ENCODE measurements around the gene CCDC28B. TPM values are rescaled to one million over a fixed set of nuclear protein-coding genes. Genes with fewer than 3 reads are reported as not detected.
"Not testable (repeated sequence)": the region's sequence is repeated elsewhere in the genome, so short reads cannot be mapped to it uniquely, and the experiment has no call there.

The CCDC28B gene
- 44.2 TPM for polyA plus RNA-seq (ENCODE audit: insufficient read length)

DNA sequence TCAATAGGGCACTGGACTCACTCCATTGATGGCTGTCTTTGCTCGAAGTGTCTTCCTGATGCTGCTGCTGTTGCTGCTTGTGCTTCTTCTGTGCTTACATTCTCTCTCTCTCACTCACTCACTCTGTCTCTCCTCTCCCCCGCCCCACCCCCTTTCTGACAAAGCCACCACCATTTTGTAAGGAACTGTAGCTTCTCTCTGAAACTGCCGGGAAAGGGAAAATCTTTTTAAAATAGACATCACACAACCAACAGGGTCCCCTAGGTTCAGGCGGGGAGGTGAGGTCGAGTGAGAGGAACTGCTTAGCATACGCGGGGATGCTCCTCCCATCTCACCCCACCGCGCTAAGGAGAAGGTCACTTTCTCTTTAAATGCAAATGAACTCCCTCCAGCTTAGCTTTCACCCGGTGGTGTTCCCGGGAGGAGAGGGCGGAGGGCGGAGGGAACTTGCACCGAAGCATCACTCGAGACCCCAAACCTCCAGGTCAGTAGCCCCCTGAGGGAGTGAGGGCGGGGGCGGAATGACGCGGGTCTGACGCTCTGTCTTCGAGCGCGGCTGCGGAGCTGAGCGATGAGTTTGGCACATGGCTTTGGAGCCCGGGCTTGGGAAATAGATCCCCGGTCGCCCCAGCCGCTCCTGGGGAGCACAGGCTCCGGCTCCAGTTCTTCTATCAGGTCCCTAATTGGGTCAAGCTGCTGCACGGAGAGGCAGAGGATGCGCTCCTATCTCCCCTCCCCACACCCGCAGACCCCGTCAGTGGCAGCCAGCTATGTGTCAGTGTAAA lies at the start of gene CCDC28B:
CCDC28B (plus strand) TSS at position 370 of the 785 bp plus-strand sequence. CDS start 1,341 bp downstream, outside the sequence.
- DNase-seq: peak; percentile 87

GRCh38 chr1:32150847-32151246 lies 49.5 kb upstream of the CCDC28B start:
- DNase-seq: no peak

GRCh38 chr1:32151319-32151787 lies 49.0 kb upstream of the CCDC28B start:
- DNase-seq: peak; percentile 50

DNA sequence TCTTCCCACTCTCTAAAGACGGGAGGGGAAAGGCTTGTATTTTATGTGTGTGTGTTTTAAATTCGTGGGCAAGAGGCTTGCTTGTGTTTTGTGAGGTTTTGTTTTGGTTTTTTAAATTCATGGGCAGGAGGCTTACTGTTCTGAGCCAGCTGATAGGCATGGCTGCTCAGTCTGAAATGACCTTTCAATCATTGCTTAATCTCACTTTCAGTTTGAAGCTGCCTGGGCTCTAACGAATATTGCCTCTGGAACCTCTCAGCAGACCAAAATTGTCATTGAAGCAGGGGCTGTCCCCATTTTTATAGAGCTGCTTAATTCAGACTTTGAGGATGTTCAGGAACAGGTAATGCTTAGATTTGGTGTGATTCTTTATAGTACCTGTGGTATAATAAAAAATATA lies 41.2 kb upstream of the CCDC28B start:
- DNase-seq: no peak

- no peak for DNase-seq
These were observed 37.0 kb upstream of the CCDC28B start for GRCh38 chr1:32163405-32163804.

DNA sequence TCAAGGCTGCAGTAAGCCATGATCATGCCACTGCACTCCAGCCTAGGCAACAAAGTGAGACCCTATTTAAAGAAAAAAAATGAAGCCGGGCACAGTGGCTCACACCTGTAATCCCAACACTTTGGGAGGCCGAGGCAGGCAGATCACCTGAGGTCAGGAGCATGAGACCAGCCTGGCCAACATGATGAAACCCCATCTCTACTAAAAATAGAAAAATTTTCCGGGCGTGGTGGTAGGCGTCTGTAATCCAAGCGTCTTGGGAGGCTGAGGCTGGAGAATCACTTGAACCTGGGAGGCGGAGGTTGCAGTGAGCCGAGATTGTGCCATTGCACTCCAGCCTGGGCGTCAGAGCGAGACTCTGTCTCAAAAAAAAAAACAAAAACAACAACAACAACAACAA lies 34.8 kb upstream of the CCDC28B start:
- not testable (repeated sequence) for DNase-seq

DNA sequence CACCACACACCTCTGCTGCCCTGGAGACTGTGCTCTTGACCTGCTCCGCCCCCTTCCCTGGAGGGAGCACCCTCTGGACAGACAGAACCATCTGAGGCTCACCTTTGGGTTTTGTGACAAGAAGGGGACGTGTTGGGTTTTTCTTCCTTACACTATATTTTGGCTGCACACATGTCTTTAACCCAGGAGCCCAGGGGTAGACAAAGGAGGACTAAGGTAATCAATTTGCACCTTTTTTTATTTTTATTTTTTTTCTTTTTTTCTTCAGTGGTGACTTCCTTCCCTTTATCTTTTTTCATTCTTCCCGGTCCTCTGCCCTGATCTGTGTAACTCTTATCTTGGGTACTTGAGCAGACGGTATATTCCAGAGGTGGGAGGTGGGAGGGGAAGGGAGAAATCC lies 29.4 kb upstream of the CCDC28B start:
- no peak for DNase-seq

DNA sequence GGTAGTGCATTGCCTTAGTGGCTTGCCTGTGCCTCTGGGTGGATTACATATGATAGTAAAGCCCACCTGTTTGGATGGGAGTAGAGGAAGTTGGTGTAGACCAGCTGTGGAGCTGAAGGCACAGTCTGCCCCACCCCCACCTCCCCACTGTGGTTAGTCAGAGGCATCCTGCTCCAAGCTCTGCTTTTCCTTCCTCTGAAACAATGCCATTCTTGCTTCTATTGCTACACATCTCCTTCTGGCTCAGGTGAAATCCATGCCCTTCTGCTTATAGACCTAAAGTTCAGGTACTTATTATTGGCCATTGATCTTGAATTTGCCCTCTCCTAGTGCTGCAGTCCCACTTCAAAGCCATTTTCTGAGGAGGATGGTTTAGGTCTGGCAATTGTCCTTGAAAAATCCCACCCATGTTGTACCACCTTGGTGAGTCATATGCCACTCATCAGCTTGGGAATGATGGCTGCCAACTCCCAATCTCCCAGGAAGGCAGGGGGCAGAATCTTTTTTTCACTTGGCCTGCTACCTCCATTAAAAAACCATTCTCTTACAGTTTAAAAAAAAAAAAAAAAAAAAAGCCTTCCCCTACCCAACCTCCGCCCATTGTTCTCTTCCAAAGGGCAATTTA lies 27.7 kb upstream of the CCDC28B start:
- DNase-seq: no peak

GRCh38 chr1:32178380-32179192 lies 21.8 kb upstream of the CCDC28B start:
- DNase-seq: no peak

DNA sequence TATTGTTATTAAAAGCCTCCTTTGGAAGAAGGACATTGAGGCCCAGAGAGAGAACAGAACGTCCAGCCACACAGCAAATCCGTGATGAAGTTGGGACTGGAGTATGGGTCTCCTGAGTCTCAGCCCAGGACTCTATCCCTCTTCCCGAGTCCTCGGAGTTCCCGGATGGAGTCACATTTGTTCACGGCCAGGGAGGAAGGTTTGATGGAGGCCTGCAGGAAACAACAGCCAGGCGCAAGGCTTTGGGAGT lies 21.3 kb upstream of the CCDC28B start:
- no peak for DNase-seq

- peak; percentile 95 for DNase-seq
These were observed 20.8 kb upstream of the CCDC28B start, which contains the start of gene TXLNA for GRCh38 chr1:32179443-32180185. Gene TXLNA, plus strand, starts transcription at chr1:32179675. Its CDS starts 671 bp downstream, at chr1:32180346.

DNA sequence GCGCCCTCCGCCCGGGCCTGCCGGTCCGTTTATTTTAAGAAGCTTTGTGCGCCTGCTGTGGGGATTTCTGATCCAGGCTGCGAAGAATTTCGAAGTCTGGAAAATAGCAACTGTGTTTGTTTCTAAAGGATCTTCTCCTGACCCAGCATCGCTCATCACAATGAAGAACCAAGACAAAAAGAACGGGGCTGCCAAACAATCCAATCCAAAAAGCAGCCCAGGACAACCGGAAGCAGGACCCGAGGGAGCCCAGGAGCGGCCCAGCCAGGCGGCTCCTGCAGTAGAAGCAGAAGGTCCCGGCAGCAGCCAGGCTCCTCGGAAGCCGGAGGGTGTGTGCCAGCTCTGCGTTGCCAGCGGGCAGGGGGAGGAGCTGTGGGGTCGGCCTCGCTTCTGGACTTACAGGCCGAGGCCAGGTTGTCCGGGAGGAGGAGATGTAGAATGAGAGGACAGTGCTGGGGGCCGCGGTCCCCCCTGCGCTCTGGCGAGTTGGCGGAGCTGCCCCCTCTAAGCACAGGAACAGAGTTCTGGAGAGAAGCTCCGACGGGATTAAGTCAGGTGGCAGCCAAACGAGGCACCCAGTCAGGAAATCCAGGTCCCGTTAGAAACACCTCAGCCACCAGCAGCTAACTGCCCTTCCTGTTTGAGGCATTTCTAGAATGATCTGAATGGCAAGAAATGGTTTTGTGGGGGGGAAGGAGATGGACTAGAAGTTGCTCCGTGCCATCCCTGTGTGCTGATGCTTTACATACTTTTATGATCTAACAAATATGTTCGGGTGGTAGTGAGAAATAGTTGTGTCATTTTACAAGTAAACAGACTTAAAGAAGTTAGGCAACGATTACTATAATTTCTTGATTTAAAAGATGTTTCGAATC lies 20.0 kb upstream of the CCDC28B start:
- peak; percentile 40 for DNase-seq

DNA sequence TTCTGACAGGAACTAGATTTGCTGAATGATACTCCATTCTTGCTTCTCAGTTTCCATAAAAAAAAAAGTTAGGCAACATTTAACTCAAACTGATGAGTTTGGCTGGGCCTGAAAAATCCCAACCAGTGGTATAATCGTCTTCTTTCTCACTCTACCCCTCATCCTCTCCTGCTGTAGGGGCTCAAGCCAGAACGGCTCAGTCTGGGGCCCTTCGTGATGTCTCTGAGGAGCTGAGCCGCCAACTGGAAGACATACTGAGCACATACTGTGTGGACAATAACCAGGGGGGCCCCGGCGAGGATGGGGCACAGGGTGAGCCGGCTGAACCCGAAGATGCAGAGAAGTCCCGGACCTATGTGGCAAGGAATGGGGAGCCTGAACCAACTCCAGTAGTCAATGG lies 19.3 kb upstream of the CCDC28B start:
- DNase-seq: no peak

DNA sequence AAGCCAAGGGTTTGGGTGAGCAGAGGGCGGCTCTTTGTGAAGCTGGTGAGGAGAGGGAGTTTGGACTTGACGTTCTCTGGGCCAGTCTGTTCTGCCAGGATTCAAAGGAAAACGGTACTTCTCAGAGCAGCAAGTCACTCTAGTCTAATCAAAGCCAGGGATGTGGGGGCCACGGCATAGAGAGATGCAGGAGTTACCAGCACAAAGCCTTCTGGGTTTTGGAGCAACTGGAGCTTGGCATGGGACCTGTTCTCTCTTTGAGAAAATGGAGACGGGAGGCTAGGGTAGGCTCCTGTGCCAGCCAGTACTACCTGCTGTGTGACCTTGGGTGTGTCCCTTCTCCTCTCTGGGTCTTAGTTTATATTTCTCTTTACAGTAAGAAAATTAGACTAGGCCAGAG lies 18.8 kb upstream of the CCDC28B start:
- DNase-seq: no peak

DNA sequence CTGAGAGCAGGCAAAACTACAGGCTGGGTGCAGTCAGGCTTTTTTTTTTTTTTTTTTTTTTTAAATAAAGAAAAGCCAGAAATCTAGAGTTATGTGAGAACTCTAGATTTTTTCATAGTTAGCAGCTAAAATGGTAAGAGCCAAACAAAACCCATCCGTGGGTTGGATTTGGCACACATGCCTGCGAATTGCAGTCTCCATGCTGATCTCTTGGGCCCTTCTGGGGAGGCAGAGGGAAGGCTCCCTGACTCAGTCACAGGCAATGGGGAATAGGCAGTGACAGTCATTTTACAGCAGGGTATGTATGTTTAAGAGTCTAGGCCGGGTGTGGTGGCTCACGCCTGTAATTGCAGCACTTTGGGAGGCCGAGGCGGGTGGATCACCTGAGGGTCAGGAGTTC lies 18.3 kb upstream of the CCDC28B start:
- DNase-seq: no peak

- DNase-seq: no peak
These were observed 15.7 kb upstream of the CCDC28B start for GRCh38 chr1:32184650-32185049.

DNA sequence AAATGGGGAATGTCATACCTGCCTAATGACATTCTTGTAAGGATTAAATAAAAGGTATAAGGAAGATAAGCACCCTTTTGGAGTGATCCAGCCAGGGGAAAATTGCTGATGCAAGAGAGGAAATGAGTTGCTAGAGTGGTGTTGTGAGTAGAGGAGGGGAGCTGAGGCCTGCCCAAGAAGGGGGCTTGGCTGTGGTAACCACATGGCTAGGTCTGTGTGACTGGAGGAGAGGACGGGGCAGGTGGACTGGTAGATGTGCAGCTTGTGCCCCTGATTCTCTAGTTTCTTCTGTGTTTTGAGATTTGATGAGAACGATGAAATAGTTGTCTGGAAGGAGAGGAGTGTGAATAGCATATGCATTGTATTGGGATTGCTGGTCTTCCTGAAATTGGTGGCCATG lies 14.3 kb upstream of the CCDC28B start:
- DNase-seq: no peak

DNA sequence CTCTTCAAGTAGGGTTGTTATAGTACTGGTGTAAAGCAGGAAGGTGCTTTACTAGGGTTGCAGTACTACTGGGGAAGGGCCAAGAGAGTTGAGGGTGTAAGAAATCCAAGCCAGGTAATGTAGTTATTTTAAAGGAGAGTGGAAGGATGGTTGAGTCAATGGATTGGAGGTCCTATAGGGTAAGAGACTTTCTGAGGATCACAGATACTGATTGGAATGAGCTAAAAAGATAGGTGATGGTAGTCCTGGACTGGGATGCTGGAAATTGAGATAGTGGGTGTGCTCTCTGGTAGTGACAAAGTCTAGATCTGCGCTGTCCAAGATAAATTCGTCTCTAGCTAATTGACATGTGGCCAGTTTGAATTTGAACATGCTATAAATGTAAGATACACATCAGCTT lies 13.9 kb upstream of the CCDC28B start:
- no peak for DNase-seq

- no peak for DNase-seq
These were observed 12.5 kb upstream of the CCDC28B start for GRCh38 chr1:32187850-32188249.

DNA sequence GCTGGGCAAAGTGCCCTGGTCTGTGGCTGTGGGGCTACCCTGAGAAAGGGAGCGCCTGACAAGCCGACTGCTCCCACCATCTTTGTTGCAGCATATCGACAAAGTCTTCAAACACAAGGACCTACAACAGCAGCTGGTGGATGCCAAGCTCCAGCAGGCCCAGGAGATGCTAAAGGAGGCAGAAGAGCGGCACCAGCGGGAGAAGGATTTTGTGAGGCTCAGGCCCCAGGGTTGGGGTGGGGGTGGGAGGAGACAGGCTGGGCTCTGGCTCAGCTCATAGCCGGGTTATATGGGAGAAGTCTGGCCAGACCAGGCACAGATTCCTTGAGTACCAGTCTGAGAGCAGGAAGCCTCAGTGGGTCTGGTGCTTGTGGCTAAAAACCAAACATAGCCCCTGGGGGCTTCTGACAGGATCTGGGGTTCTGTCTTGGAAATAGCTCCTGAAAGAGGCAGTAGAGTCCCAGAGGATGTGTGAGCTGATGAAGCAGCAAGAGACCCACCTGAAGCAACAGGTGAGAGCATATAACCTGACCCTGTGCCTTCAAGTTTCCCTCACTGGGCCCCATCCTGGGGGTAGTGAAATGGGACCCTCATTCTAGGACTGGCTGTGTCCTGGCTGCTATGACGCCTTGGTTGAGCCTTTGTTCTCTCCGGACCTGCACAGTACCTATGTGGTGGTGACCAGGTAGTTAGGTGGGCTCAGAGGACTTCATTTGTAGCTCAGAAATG lies 8.0 kb upstream of the CCDC28B start:
- DNase-seq: no peak

- no peak for DNase-seq
These were observed 5.4 kb upstream of the CCDC28B start for GRCh38 chr1:32194984-32195383.
